OCI-LY3 (cell line): ENCODE measurements around the gene GAS2L1.

ENCODE experiments used
- H2AFZ ChIP-seq: fragments of 200-600, 300-600 bp; shearing (Covaris generic); 2 replicates; pipeline ENCODE4 v1.6.0; 2014; ENCODE audit warnings: antibody characterized with exemption, low read depth, low read length
- H3K27ac ChIP-seq: fragments of 200-600, 300-600 bp; sonication (generic); 2 replicates; pipeline ENCODE4 v1.5.1; 2014; ENCODE audit warnings: mild to moderate bottlenecking, low read length, moderate library complexity, mixed read lengths
- H3K27me3 ChIP-seq: fragments of 200-600, 300-600 bp; sonication (generic); 2 replicates; pipeline ENCODE4 v1.6.1; 2014; ENCODE audit warnings: low read depth, low read length, mixed read lengths
- H3K36me3 ChIP-seq: fragments of 200-600, 300-600 bp; sonication (generic); replicated peaks from 2 replicates; pipeline ENCODE3; 2014; ENCODE audit warnings: low read depth, low read length, mixed read lengths
- H3K4me1 ChIP-seq: fragments of 300-600, 200-600 bp; sonication (generic); 2 replicates; pipeline ENCODE4 v1.6.1; 2014; ENCODE audit warnings: low read length, mixed read lengths
- H3K4me2 ChIP-seq: fragments of 200-600, 300-600 bp; sonication (generic); 2 replicates; pipeline ENCODE4 v1.6.1; 2014; ENCODE audit warnings: low read length, mixed read lengths
- H3K4me3 ChIP-seq: fragments of 300-600, 200-600 bp; sonication (generic); 2 replicates; pipeline ENCODE4 v1.5.1; 2014; ENCODE audit warnings: antibody characterized with exemption, mild to moderate bottlenecking, low read length, moderate library complexity
- H3K79me2 ChIP-seq: fragments of 300-600, 200-600 bp; shearing (Covaris generic); 2 replicates; pipeline ENCODE4 v1.6.1; 2014; ENCODE audit warnings: mild to moderate bottlenecking, low read length, mixed read lengths
- H3K9ac ChIP-seq: fragments of 300-600, 200-600 bp; shearing (Covaris generic); 2 replicates; pipeline ENCODE4 v1.6.0; 2014; ENCODE audit warnings: mild to moderate bottlenecking, low read length, moderate library complexity
- H3K9me3 ChIP-seq: fragments of 200-600, 300-600 bp; shearing (Covaris generic); 2 replicates; pipeline ENCODE4 v1.6.1; 2014; ENCODE audit warnings: low read length, mixed read lengths; ENCODE audit not compliant: insufficient read depth
- H4K20me1 ChIP-seq: fragments of 200-600, 300-600 bp; sonication (generic); 2 replicates; pipeline ENCODE4 v1.6.1; 2016; ENCODE audit warnings: low read length, mixed read lengths; ENCODE audit not compliant: insufficient read depth
- EZH2phosphoT487 ChIP-seq: fragments of 200-600 bp; shearing (Covaris generic); IDR thresholded peaks from 2 replicates; pipeline ENCODE4 v1.6.1; 2018; ENCODE audit warnings: antibody characterized with exemption, mixed run types, low read depth
- TF ChIP-seq, protein P1 (sequence below): fragments of 200-600, 300-600 bp; sonication (generic); IDR thresholded peaks from 2 replicates; pipeline ENCODE4 v1.5.1; 2014; ENCODE audit warnings: antibody characterized with exemption, low read length, low read depth

GAS2L1 gene

DNA sequence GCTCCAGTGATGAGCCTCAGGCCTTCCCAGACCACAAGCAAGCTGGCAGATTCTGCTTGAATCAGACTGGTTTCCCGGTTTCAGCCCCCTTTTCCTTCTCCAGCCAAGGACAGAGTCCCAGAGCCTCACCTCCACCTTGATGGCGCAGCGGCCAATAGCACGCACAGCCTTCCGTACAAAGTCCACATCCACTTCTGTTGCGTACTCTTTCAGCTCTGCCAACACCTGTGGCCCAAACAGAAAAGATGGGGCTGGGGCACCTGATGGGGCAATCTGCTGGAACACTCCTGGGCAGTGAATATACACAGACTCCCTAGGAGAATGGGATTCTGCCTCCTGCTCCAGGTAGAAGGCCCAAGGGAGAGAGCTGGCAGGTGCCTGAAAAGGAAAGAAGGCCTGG is 44.6 kb downstream of the GAS2L1 start:
- Histone ChIP-seq H3K79me2 (no peaks in the 10 kb centered on the region), H2AFZ (no peak overlapping the region), H3K9ac (no peak overlapping the region), H3K36me3 (peaks cover 89% of the 10 kb centered on the region), H4K20me1 (0 out of 2 replicates have a peak, but pooled peaks cover 2% of the 10 kb centered on the region), H3K4me1 (no peaks in the 10 kb centered on the region), H3K9me3 (no peaks in the 10 kb centered on the region), H3K4me3 (no peak overlapping the region), H3K27ac (no peak overlapping the region), H3K27me3 (no peaks in the 10 kb centered on the region), H3K4me2 (no peak overlapping the region)
- TF ChIP-seq, protein P1, sequence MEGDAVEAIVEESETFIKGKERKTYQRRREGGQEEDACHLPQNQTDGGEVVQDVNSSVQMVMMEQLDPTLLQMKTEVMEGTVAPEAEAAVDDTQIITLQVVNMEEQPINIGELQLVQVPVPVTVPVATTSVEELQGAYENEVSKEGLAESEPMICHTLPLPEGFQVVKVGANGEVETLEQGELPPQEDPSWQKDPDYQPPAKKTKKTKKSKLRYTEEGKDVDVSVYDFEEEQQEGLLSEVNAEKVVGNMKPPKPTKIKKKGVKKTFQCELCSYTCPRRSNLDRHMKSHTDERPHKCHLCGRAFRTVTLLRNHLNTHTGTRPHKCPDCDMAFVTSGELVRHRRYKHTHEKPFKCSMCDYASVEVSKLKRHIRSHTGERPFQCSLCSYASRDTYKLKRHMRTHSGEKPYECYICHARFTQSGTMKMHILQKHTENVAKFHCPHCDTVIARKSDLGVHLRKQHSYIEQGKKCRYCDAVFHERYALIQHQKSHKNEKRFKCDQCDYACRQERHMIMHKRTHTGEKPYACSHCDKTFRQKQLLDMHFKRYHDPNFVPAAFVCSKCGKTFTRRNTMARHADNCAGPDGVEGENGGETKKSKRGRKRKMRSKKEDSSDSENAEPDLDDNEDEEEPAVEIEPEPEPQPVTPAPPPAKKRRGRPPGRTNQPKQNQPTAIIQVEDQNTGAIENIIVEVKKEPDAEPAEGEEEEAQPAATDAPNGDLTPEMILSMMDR = no peak
- no peak for TF ChIP-seq EZH2phosphoT487

- no peak overlapping the region for H2AFZ ChIP-seq
- H4K20me1 ChIP-seq = 0 out of 2 replicates have a peak, but pooled peaks cover 2% of the 10 kb centered on the region
- TF ChIP-seq, protein P1 = no peak
- TF ChIP-seq EZH2phosphoT487 = no peak
- H3K27me3 ChIP-seq = no peaks in the 10 kb centered on the region
- H3K9ac ChIP-seq = no peak overlapping the region
- no peaks in the 10 kb centered on the region for H3K4me1 ChIP-seq
- H3K79me2 ChIP-seq = no peaks in the 10 kb centered on the region
- H3K36me3 ChIP-seq = peaks cover 83% of the 10 kb centered on the region
- no peak overlapping the region for H3K4me3 ChIP-seq
- no peak overlapping the region for H3K4me2 ChIP-seq
- H3K9me3 ChIP-seq = no peaks in the 10 kb centered on the region
- no peak overlapping the region for H3K27ac ChIP-seq
Observed at GRCh38 chr22:29351891-29352290, 45.4 kb downstream of the GAS2L1 start.

DNA sequence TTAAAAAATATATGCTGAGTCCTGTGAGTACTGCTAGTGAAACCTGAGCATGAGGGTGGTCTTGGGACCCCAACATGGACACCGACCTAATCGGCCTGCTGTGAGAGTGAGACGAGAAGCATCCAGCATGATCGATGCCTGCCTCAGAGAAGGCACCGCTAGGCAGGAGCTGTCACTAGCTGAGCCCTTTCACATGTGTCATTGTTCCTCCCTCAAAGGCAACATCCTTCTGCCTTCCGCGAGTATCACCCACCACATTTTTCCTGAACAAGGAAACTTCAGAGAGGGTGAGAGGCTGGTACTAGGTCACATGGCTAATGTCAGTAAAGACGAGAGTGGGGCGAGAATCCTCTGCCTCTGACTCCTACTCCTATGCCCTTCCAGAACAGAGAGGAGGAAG is 46.3 kb downstream of the GAS2L1 start:
- no peak overlapping the region for H3K9ac ChIP-seq
- H3K27ac ChIP-seq = no peak overlapping the region
- TF ChIP-seq, protein P1 = no peak
- TF ChIP-seq EZH2phosphoT487 = no peak

DNA sequence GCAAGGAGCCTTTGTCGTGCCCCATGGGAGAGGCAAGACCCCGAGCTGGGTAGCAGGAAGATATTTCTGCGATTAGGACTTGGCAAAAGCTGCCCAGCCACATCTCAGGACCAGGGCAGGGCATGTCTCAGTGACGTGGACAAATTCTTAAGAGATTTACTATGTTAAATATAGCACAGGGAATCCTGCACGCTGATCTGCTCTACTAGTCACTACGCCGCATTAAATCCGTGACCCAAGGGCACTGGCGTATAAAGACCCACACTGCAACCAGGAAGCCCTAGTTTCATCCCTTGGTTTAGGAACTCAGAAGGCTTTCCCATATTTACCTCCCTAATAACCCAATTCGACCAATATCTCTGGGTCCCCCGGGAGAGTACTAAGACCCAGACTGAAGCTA is 46.8 kb downstream of the GAS2L1 start:
- H4K20me1 ChIP-seq = 0 out of 2 replicates have a peak, but pooled peaks cover 2% of the 10 kb centered on the region
- no peaks in the 10 kb centered on the region for H3K27me3 ChIP-seq
- no peak overlapping the region for H3K4me3 ChIP-seq
- H3K9ac ChIP-seq = no peak overlapping the region
- no peak overlapping the region for H3K27ac ChIP-seq
- no peak for TF ChIP-seq EZH2phosphoT487
- TF ChIP-seq, protein P1 = no peak
- H2AFZ ChIP-seq = no peak overlapping the region
- no peaks in the 10 kb centered on the region for H3K4me1 ChIP-seq
- H3K9me3 ChIP-seq = no peaks in the 10 kb centered on the region
- no peak overlapping the region for H3K4me2 ChIP-seq
- H3K36me3 ChIP-seq = peaks cover 75% of the 10 kb centered on the region
- H3K79me2 ChIP-seq = no peaks in the 10 kb centered on the region

More for the DNA sequence above, 46.3 kb downstream of the GAS2L1 start:
- Histone ChIP-seq H3K9me3 (no peaks in the 10 kb centered on the region), H3K4me1 (no peaks in the 10 kb centered on the region), H3K36me3 (peaks cover 75% of the 10 kb centered on the region), H3K79me2 (no peaks in the 10 kb centered on the region), H3K4me3 (no peak overlapping the region), H4K20me1 (0 out of 2 replicates have a peak, but pooled peaks cover 2% of the 10 kb centered on the region), H3K4me2 (no peak overlapping the region), H2AFZ (no peak overlapping the region), H3K27me3 (no peaks in the 10 kb centered on the region)
